ENCODE data around the gene C1orf210. TPM values are rescaled to one million over a fixed set of nuclear protein-coding genes. Genes with fewer than 3 reads are reported as not detected.

The C1orf210 gene
- polyA plus RNA-seq, 1 experiment, result not detected

GRCh38 chr1:43253173-43253572, 32.2 kb downstream of the C1orf210 start:
- POLR2A ChIA-PET, result no interaction called here
- Histone ChIP-seq H3K9me3 (ENCODE audit: control insufficient read depth, insufficient read depth, low read length) (peaks cover 3% of the 10 kb centered on the region), H3K27me3 (ENCODE audit: control insufficient read depth, insufficient read depth, low read length) (peaks cover 9% of the 10 kb centered on the region), H3K27ac (ENCODE audit: low read depth, low read length) (no peak overlapping the region), H3K4me3 (ENCODE audit: low read depth, low read length) (no peak overlapping the region)
- CTCF ChIA-PET, result no interaction called here
- TF ChIP-seq CTCF (IDR thresholded peaks at IDR 0.05; ENCODE audit: low read depth, low read length), result no peak
- DNase-seq (ENCODE audit: low read depth, low spot score), result no peak

- Histone ChIP-seq H3K27ac (ENCODE audit: low read depth, low read length) (no peak overlapping the region), H3K4me3 (ENCODE audit: low read depth, low read length) (no peak overlapping the region), H3K9me3 (ENCODE audit: control insufficient read depth, insufficient read depth, low read length) (peaks cover 8% of the 10 kb centered on the region; the same call in 1 of the 2 replicates), H3K27me3 (ENCODE audit: control insufficient read depth, insufficient read depth, low read length) (peaks cover 8% of the 10 kb centered on the region)
- TF ChIP-seq CTCF (IDR thresholded peaks at IDR 0.05; ENCODE audit: low read depth, low read length), result no peak
- DNase-seq (ENCODE audit: low read depth, low spot score), result no peak
- POLR2A ChIA-PET, result no interaction called here
- CTCF ChIA-PET, result no interaction called here
Observed at GRCh38 chr1:43252225-43252624, 33.2 kb downstream of the C1orf210 start.

GRCh38 chr1:43251024-43251423, 34.4 kb downstream of the C1orf210 start:
- no peak overlapping the region for H3K27ac ChIP-seq (ENCODE audit: low read depth, low read length)
- CTCF ChIA-PET, result no interaction called here
- no peak overlapping the region for H3K4me3 ChIP-seq (ENCODE audit: low read depth, low read length)
- H3K9me3 ChIP-seq (ENCODE audit: control insufficient read depth, insufficient read depth, low read length), result peaks cover 8% of the 10 kb centered on the region; the same call in 1 of the 2 replicates
- POLR2A ChIA-PET, result no interaction called here
- no peak for TF ChIP-seq CTCF (IDR thresholded peaks at IDR 0.05; ENCODE audit: low read depth, low read length)
- no peak for DNase-seq (ENCODE audit: low read depth, low spot score)
- H3K27me3 ChIP-seq (ENCODE audit: control insufficient read depth, insufficient read depth, low read length), result peaks cover 7% of the 10 kb centered on the region

- H3K9me3 ChIP-seq (ENCODE audit: control insufficient read depth, insufficient read depth, low read length), result peaks cover 8% of the 10 kb centered on the region; the same call in 1 of the 2 replicates
- TF ChIP-seq CTCF (IDR thresholded peaks at IDR 0.05; ENCODE audit: low read depth, low read length), result no peak
- no peak overlapping the region for H3K27ac ChIP-seq (ENCODE audit: low read depth, low read length)
- no peak overlapping the region for H3K4me3 ChIP-seq (ENCODE audit: low read depth, low read length)
- peaks cover 4% of the 10 kb centered on the region for H3K27me3 ChIP-seq (ENCODE audit: control insufficient read depth, insufficient read depth, low read length)
- ChIA-PET CTCF (no interaction called here), POLR2A (no interaction called here)
- no peak for DNase-seq (ENCODE audit: low read depth, low spot score)
Observed at GRCh38 chr1:43250351-43250761, 35.0 kb downstream of the C1orf210 start.

- no peak for TF ChIP-seq CTCF (IDR thresholded peaks at IDR 0.05; ENCODE audit: low read depth, low read length)
Observed at GRCh38 chr1:43247256-43247921, 38.0 kb downstream of the C1orf210 start.

More at GRCh38 chr1:43247256-43247921, 38.0 kb downstream of the C1orf210 start:
- Histone ChIP-seq H3K27ac (ENCODE audit: low read depth, low read length) (no peak overlapping the region), H3K4me3 (ENCODE audit: low read depth, low read length) (no peak overlapping the region), H3K27me3 (ENCODE audit: control insufficient read depth, insufficient read depth, low read length) (no peaks in the 10 kb centered on the region), H3K9me3 (ENCODE audit: control insufficient read depth, insufficient read depth, low read length) (peaks cover 11% of the 10 kb centered on the region; the same call in 1 of the 2 replicates)
- ChIA-PET POLR2A (no interaction called here), CTCF (no interaction called here)
- DNase-seq (ENCODE audit: low read depth, low spot score), result no peak

All from AG04450 (cell line).